Fibroblast of skin of abdomen (primary cell): ENCODE results near the gene MAST3.

ENCODE experiments used
- DNase-seq: peaks from one replicate; pipeline ENCODE4 v3.0.0-alpha.2; 2013

Gene MAST3

DNA sequence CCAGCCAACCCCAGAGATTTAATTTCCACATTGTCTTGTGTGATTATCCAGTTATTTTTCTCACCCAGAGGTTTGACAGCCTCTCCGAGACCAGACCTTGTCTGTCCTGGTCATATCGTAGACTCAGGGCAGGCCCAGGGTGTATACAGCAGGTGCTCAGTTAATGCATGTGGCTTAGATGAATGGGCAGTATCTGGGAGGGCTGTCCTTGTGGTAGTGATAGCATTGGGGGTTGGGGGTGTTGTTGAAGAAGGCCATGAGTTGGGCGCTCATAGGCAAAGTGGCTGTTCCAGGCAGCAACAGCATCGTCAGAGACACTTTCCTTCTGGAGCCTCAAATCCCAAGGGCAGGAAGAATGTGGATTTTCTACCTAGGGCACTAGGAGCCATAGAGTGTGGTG lies 16.9 kb downstream of the MAST3 start:
- DNase-seq = no peak

DNA sequence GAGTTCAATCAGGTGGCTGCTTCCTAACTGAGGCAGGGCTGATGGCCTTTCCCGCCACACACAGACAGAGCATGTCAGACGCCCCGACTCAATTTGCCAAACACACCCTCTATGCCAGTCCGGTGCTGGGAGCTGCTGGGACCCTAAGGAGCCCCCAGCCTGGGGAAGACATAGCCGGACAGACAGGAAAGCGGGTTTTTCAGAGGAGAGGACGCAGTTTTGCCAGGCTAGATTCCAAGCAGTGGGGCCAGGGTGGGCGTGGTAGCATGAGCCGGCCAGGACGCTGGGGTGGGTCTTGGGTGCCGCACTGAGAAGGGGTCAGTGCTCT lies 19.8 kb downstream of the MAST3 start:
- DNase-seq = no peak

DNA sequence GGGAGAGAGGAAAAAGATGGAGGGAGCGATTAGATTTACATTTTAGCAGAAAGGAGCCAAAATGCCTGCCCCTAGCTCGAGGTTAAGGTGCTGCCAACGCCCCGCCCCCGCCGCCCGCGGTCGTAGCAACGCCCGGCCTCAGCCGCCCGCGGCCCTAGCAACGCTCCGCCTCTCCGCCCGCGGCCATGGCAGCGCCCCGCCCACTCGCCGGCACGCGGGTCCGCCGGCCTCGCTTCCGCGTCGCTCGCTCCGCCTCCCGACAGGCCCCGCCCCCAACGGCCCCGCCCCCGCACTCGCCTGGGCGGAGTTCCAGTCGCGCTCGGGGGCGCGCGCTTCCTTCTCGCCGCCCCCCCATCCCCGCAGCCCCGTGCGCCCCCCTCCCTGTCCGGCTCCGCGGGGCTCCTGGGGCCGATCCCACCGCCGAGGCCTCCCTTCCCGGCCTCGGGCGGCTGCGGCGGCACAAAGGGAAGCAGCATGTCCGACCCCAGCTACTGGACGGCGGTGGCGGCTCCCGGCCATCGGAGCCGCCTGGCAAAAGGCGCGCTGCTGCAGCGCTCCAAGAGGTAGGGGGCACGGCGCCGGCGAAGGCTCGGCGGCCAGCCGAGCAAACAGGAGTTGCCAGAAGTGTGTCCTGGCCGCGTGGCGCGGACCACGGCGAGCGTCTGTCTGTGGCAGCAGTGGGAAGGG lies 20.3 kb downstream of the MAST3 start:
- peak; percentile 82 for DNase-seq

DNA sequence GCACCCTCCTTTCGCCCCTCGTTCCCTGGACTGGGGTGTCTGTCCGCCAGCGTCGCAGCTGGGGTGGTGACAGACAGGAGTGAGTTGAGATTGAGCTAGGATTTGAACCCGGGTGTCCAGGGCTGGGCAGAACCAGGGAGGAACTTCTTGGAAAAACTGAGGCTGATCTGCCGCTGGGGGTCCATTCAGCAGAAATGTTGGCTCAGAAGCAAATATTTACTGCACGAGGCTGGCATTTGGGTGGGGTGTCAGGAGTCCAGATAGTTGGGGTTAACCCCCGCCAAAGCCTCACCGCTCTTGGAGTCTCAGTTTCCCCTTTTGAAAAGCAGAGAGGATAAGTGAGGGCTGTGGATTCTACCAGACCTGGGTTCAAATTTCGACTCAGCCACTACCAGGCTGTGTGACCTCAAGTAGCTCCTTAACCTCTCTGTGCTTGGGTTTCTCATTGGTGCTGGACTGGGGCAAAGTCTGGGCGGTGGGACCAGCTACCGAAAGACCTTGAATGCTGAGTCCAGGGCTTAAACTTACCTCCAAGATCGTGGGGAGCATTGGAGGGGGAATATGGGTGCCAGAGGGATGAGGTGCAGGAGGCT lies 20.9 kb downstream of the MAST3 start:
- DNase-seq = no peak

DNA sequence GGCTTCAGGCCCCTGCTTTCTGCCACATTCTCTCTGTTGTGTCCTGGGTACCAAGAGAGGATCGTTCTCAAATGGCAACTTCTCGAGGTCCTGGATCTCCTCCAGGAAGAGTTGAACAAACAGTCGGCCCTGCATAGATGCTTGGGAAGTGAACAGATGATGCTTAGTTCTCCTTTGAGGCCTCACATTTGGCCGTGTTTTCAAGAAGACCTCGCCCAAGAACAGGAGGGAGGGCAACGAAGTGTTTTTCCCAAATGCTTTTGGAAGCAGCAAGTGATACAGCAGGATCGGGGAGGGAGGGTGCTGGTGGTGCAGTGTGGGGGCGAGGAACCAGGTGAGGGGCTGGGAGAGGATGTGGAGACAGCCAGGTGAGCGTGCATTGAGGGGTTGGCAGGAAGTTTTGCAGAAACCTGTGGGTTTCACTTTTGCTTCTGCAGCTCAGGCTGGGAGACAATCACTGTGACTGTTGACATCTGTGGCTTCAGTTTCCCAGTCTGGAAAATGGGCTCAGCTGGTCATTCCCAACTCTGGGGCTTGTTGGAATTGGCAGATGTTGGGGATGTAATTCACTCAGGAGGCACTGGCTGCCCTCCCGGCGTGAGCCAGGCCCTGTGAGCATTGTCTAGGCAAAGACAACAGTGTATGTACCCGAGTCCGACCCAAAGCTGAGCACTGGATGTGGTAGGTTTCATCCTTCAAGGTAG lies 21.6 kb downstream of the MAST3 start:
- DNase-seq = no peak

DNA sequence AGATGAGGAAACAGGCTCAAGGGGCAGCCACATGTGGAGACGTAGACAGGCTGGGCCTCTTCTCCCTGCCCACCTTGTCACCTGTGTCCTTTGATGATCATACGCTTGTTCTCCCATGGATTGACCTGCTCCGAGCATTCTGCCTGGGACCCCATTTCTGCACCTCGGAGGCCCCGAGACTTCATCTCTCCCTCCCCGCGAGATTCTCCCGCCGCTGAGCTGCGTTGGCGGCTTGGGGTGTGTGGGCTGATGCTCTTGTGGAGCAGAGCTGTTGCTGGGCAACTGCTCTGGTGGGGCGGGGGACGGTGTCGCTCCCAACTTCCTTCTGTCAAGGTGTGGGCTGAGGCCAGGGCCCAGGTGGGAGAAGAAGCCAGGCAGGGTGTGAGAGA lies 22.1 kb downstream of the MAST3 start:
- no peak for DNase-seq

DNA sequence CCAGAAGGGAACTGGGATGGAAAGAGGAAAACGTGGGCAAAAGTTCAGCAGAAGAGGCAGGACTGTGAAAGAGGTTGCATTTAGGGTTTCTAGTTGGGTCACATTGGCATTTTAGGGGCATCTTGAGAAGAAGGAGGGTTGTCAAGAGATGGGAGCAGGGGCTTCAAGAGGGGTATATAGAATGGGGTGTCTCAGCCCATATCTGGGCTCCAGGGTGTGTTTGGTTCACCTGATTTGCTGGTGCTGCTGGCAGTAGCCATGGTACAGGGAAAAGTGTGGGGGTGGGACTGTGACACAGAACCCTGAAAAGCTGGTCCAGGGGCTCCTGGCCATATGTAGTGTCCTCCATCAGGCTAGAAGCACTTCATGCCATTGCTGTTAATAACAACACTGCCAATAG lies 22.5 kb downstream of the MAST3 start:
- no peak for DNase-seq

DNA sequence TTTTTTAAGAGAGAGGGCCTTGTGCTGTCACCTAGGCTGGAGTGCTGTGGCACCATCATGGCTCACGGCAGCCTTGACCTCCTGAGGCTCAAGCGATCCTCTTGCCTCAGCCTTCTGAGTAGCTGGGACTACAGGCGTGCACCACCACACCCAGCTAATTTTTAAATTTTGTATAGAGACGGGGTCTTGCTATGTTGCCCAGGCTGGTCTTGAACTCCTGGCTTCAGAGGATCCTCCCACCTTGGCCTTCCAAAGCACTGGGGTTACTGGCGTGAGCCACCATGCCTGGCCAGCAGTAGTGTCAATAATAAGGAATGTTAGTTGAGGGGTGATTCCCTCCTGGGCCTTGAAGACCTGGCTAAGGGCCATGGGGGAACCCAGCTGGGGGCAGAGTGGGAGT lies 23.6 kb downstream of the MAST3 start:
- no peak for DNase-seq

DNA sequence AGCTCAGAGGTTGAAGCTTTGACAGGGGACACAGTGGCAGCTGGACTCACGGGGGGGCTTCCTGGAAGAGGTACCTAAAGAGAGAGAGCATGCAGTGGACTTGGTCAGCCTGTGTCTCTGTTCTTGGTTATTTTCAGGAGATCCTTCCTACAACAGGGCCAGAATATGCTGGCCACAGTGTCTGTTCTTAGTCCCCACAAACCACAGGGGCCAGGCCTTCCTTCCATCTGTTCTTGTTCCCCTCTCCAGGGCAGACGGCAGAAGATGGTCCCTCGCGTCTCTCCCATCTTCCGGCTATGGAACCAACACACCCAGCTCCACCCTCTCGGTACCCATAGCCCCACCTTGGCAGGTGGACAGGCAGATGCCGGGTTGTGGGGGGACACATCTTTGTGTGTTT lies 24.8 kb downstream of the MAST3 start:
- DNase-seq = no peak

DNA sequence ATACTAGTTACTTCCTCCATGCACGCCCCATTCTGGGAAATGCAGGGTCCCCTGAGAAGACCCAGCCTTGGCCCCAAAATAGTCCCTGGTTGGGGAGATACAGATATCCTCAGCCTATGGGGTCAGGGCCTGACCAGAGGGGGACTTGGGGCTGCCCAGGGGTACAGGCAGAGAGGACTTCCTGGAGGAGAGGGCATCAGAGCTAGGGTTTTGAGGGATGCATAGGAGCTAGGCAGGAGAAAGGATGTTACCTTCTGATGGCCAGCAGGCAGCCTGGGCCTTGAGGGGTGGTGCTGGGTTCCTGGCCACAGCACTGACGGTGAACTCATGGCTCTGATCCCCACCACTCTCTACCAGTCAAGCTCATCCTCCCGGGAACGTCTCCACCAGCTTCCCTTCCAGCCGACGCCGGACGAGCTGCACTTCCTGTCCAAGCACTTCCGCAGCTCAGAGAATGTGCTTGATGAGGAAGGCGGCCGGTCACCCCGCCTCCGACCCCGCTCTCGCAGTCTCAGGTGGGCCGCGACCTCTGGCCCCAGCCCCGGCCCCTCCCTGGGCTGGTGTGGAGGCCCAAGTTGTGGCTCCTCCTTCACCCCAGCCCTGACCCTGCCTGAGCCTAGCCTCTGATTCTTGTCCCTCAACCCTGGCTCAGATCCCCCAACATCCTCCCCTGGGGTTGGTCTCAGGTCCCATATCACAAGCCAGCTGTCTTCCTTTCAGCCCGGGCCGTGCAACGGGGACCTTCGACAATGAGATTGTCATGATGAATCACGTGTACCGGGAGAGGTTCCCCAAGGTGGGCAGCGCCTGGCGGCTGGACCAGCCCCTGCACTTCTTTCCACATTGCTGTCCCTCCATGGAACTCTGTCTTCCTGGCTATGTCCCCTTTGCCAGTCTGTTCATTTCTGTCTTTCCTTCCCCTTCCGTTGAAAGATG lies 25.6 kb downstream of the MAST3 start:
- DNase-seq = no peak

DNA sequence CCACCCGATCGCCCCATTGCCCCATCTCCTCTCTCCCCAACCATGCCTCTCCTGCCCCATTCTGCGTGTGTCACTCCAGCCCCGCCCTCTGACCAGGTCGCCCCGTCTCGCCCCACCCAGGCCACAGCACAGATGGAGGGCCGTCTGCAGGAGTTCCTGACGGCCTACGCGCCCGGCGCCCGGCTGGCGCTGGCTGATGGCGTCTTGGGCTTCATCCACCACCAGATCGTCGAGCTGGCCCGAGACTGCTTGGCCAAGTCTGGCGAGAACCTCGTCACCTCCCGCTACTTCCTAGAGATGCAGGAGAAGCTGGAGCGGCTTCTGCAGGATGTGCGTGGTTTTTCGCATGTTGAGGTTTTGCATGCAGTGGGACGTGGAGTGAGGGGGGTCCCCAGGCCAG lies 26.2 kb downstream of the MAST3 start:
- no peak for DNase-seq

DNA sequence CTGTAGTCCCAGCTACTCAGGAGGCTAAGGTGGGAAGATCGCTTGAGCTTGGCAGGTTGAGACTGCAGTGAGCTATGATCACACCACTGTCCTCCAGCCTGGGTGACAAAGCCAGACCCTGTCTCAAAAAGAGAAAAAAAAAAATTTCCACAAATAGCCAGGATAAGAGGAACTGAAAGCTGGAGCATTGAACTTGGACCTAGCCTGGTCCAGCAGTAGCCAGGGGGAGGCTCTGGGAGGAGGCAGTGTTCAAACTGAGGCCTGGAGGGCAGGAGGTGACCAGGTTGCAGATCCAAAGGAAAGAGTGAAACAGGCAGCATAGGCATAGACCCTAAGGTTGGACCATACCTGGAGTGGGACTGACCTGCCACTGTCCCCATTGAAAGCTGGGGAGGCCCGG lies 28.5 kb downstream of the MAST3 start:
- no peak for DNase-seq

DNA sequence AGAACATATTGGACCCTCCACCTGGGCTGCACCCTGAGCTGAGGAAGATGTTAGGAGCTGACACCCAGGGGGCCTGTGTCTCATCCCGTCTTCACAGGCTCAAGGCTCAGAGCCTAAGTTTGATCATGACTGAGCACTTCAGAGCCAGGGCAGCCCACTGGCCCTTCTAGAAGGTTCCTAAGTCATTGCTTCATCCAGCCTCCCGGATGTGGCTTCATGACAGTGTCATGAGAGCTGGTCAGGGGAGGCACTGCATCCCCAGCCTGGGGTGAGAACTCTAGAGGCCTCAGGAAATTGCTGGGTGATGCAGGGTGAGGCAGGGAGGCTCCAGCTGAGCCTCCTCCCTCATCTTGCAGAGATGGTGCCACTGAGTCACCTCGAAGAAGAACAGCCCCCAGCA lies 30.5 kb downstream of the MAST3 start:
- no peak for DNase-seq

DNA sequence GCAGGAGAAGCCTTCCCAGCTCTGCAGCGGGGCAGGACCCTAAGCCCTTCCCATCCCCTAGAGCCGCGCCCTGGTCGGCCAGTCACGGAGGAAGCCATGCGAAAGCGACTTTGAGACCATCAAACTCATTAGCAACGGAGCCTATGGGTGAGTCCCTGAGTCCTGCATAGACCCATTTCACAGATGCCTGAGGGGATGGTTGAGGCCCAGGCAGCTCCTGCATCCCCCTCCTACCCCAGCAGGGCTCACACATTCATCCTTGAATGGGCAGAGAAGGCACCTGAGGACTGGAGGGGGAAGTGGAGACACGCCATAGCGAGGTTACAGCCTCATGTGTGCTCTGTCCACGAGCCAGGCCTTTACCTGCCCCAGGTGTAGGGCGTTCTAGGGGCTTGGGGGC lies 31.2 kb downstream of the MAST3 start:
- DNase-seq = no peak

DNA sequence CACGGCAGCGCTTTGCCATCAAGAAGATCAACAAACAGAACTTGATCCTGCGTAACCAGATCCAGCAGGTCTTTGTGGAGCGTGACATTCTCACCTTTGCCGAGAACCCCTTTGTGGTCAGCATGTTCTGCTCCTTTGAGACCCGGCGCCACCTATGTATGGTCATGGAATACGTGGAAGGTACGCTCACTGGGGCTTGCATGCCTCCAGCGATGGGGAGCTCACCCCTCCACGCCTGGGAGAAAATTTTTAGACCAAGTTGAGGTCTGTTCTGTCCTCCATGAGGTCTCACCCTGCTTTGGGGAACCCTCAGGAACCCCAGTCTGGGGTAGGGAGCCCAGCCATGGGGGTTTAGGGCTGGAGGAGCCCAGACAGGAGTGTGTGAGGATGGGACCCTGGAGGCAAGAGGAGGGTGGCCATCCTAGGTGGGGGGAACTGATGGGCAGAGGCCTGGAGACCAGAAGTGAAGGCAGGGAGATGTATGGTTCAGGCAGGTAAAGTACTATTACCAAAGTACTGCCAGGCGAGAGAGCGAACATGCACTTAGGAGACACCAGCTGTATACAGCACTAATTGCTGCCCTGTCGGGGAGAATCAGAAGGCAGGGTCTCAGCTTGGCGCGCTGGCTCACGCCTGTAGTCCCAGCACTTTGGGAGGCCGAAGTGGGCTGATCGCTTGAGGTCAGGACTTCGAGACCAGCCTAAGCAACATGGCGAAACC lies 33.1 kb downstream of the MAST3 start:
- no peak for DNase-seq

DNA sequence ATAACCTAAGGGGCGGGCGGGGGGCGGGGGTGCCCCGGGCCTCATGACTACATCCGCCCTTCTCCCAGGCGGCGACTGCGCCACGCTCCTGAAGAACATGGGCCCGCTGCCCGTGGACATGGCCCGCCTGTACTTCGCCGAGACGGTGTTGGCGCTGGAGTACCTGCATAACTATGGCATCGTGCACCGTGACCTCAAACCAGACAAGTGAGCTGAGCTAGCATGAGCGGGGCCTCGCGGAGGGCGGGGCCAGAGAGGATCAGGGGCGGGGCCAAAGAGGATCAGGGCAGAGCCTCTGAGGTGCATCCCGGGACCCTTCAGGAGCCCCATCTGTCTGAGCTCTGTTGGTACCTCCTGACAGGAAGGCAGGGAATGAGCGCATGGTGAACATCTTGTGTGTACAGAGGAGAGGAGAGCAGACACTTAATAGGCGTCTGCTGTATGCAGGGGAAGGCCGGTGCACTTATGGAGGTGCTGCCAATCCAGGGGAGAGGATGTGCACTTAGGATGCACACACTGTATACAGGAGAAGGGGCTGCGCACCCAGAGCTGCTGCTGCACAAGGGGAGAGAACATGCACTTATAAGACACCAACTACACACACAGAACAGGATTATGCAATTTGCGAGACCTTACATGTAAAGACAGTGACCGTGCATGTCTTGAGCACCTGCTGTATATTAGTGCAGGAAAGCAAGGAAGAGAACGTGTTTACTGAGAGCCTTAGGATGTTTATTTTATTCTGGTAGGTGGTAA lies 34.4 kb downstream of the MAST3 start:
- DNase-seq = no peak

DNA sequence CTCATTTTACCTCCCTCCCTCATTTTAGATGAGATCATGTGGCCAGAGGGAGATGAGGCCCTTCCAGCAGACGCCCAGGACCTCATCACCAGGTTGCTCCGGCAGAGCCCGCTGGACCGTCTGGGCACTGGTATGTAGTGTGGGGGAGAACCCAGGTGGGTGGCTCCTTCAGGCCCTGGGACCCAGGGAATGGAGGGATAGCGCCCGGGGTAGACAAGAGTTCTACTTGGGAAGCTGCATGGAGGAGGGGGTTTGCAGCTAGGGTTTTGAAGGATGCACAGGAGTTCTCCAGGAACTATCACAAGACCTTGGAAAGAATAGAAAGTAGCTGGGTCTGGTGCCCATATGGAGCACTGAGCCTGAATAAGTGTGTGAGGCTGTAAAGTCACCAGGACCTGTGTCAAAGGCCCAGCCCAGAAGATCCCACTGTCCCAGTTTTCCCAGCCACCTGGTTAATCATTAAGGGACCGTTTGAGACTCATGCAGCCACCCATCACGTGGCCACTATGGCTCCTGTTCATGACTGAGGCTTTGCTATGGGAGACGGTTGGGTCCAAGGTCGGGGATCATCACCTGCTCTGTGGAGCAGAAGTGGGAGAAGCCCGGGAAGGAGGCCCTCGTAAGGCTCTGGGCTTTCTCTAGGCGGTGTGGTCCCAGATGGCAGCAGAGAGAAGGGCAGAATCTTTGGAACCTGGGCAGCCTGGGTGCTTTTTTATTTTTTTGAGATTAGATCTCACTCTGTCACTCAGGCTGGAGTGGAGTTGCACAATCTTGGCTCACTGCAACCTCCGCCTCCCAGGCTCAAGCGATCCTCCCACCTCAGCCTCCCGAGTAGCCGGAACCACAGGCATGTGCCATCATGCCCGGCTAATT lies 38.4 kb downstream of the MAST3 start:
- DNase-seq = no peak

DNA sequence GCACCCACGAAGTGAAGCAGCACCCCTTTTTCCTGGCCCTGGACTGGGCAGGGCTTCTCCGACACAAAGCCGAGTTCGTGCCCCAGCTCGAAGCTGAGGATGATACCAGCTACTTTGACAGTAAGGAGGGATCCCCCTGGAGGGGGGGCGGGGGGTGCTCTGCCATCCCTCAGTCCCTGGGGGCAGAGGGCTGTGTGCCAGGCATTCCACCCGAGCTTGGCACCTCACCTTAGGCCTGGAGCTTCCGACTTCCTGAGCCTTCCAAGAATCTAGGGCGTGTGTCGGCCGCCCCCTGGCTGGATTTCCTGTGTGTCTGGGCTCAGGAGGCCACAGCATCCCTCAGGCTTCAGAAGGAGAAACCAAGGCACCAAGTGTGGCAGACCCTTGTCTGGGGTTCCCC lies 39.7 kb downstream of the MAST3 start:
- no peak for DNase-seq

DNA sequence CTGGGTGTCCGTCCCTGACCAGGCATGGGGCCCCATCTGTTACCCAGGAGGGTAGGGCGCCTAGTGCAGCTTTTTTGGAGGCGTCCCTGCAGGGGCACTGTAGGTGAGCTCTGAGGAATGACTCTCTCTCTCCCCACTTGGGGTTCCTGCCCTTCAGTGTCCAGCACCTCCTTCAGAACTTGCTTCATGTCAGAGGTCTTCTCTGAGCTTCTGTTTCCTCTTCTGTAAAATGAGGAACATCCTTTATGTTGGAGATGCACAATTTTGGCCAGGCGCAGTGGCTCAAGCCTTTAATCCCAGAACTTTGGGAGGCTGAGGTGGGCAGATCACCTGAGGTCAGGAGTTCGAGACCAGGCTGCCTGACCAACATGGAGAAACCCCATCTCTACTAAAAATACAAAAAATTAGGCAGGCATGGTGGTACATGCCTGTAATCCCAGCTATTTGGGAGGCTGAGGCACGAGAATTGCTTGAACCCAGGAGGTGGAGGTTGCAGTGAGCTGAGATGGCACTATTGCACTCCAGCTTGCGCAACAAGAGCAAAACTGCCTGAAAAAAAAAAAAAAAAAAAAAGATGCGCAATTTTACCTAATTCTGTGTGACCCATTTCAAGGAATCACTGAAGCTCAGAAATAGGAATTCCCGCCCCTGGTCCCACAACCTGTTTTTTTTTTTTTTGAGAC lies 40.2 kb downstream of the MAST3 start:
- no peak for DNase-seq

DNA sequence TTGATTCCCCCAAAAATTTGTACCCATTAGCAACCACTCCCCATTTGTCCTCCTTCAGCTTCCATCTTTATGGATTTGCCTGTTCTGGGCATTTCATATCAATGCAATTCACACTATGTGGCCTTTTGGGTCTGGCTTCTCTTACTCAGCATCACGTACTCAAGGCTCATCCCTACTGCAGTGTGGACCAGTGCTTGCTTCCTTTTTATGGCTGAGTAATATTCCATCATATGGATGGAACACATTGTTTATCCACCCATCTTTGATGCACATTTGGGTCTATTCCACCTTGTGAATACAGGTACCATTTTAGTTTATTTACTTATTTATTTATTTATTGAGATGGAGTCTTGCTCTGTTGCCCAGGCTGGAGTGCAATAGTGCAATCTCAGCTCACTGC lies 42.9 kb downstream of the MAST3 start:
- no peak for DNase-seq
